ENCODE measurements around the gene SLC38A4.

- TF ChIP-seq CTCF (IDR thresholded peaks at IDR 0.05; ENCODE audit: poor library complexity) (no peak), EZH2 (IDR thresholded peaks at IDR 0.05; ENCODE audit: borderline replicate concordance) (no peak), EZH2phosphoT487 (IDR thresholded peaks at IDR 0.05; ENCODE audit: low read depth, severe bottlenecking, unreplicated experiment) (no peak)
Observed at GRCh38 chr12:46775796-46776195, 50.0 kb downstream of the SLC38A4 start.
